ENCODE results near the gene THYN1. TPM values are rescaled to one million over a fixed set of nuclear protein-coding genes. Genes with fewer than 3 reads are reported as not detected.

THYN1 gene
- total RNA-seq, 1 donor from 2014 or later: 69.6 TPM

DNA sequence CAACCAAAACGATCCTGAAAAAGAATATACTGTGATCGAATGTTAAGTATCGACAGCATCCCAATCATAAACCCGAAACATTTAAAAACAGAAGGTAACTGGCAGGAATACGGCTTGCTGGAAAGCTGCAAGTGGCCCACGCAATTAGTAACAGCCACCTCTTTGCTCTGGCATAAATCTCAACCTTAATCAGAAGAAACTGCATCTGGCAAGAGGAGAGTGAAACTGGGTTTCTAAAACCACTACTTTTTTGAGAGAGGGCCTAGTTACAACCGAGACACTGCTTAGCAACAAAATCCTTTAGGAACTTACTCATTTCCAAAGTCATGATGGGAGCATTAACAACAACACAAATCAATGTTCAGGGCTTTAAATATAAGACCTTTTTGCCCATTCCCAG lies 37.3 kb downstream of the THYN1 start:
- Mint-ChIP-seq H3K4me1 (ENCODE audit: low read depth) (no peaks in the 10 kb centered on the region), H3K4me3 (ENCODE audit: low read depth) (no peak overlapping the region), H3K27ac (no peak overlapping the region), H3K9me3 (ENCODE audit: low read depth) (no peaks in the 10 kb centered on the region), H3K36me3 (ENCODE audit: insufficient read depth) (peaks cover 6% of the 10 kb centered on the region), H3K27me3 (no peaks in the 10 kb centered on the region)
- DNase-seq (ENCODE audit: low spot score, unreplicated experiment): no peak
- TF ChIP-seq, protein P1, sequence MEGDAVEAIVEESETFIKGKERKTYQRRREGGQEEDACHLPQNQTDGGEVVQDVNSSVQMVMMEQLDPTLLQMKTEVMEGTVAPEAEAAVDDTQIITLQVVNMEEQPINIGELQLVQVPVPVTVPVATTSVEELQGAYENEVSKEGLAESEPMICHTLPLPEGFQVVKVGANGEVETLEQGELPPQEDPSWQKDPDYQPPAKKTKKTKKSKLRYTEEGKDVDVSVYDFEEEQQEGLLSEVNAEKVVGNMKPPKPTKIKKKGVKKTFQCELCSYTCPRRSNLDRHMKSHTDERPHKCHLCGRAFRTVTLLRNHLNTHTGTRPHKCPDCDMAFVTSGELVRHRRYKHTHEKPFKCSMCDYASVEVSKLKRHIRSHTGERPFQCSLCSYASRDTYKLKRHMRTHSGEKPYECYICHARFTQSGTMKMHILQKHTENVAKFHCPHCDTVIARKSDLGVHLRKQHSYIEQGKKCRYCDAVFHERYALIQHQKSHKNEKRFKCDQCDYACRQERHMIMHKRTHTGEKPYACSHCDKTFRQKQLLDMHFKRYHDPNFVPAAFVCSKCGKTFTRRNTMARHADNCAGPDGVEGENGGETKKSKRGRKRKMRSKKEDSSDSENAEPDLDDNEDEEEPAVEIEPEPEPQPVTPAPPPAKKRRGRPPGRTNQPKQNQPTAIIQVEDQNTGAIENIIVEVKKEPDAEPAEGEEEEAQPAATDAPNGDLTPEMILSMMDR (IDR thresholded peaks at IDR 0.05; ENCODE audit: unreplicated experiment): no peak

DNA sequence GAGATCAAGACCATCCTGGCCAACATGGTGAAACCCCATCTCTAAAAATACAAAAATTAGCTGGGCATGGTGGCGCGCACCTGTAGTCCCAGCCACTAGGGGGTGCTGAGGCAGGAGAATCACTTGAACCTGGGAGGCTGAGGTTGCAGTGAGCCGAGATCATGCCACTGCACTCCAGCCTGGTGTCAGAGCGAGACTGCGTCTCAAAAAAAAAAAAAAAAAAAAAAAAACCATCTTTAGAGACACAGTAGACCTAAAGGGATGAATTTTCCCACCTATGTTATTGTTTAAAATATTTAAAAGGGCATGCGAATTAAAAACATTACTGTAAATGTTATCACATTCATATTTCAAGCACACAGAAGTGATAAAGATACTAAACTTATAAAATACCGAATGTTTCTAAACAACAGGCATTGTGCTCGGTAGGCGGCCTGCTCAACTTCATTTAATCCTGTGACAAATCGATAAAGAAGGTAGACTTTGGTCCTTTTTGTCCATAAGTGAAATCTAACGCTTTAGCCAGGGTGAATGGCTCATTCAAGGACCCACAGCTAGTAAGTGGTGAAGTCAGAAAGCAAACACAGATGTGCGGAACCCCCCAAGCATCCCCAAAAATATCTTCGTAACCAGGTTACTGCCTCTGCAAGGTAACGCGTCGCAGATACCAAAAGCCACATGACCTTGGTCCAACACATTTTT lies 45.5 kb downstream of the THYN1 start:
- peak; percentile 32 for DNase-seq (ENCODE audit: low spot score, unreplicated experiment)
- TF ChIP-seq, protein P1 (IDR thresholded peaks at IDR 0.05; ENCODE audit: unreplicated experiment): peak; percentile 80
- H3K9me3 Mint-ChIP-seq (ENCODE audit: low read depth): no peaks in the 10 kb centered on the region

DNA sequence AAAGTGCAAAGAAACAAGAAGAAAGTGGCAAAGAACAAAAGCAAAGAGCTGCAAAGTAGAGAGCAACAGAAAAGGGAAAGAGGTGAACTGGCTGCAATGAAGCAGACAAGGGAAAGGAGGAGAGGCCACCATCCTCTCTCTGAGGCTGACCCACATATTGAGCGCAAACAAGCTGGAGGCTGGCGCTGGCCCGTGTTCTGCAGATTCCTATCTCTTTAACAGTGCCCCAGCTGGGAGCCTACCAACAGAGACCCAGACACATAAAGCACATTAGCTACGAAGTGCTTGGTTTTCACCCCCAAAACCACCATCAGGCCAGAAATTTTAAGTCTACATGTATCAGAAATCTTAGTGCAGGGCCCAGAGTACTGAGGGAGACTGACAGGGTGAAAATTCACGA lies 47.0 kb downstream of the THYN1 start:
- no peak for DNase-seq (ENCODE audit: low spot score, unreplicated experiment)
- Mint-ChIP-seq H3K4me1 (ENCODE audit: low read depth) (no peaks in the 10 kb centered on the region), H3K27ac (no peak overlapping the region), H3K27me3 (no peaks in the 10 kb centered on the region), H3K9me3 (ENCODE audit: low read depth) (no peaks in the 10 kb centered on the region), H3K36me3 (ENCODE audit: insufficient read depth) (peaks cover 14% of the 10 kb centered on the region), H3K4me3 (ENCODE audit: low read depth) (no peak overlapping the region)
- TF ChIP-seq, protein P1 (IDR thresholded peaks at IDR 0.05; ENCODE audit: unreplicated experiment): no peak

More for the DNA sequence above, 45.5 kb downstream of the THYN1 start:
- H3K4me1 Mint-ChIP-seq (ENCODE audit: low read depth): no peaks in the 10 kb centered on the region
- no peak overlapping the region for H3K4me3 Mint-ChIP-seq (ENCODE audit: low read depth)
- H3K27me3 Mint-ChIP-seq: no peaks in the 10 kb centered on the region
- H3K27ac Mint-ChIP-seq: peak overlapping the region; percentile 33
- peaks cover 12% of the 10 kb centered on the region for H3K36me3 Mint-ChIP-seq (ENCODE audit: insufficient read depth)

DNA sequence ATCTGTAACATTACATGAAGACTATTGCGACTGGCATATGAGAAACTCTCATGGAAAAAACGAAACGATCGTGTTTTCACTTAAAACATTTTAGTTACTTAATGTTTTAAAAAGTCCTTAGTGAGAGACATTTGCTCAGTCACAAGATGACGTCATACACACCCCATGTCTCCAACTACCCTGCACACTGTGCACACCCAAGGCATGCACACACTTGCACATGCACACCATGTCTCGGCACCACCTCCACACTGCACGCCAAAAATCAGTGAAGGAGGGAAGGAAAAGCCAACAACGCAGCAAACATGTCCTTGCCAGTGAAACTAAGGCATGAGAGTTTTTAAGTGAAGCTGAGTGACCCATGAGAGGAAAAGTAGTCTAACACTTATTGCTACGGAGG lies 47.4 kb downstream of the THYN1 start:
- TF ChIP-seq, protein P1 (IDR thresholded peaks at IDR 0.05; ENCODE audit: unreplicated experiment): no peak
- H3K4me1 Mint-ChIP-seq (ENCODE audit: low read depth): no peaks in the 10 kb centered on the region
- H3K4me3 Mint-ChIP-seq (ENCODE audit: low read depth): no peak overlapping the region
- no peaks in the 10 kb centered on the region for H3K9me3 Mint-ChIP-seq (ENCODE audit: low read depth)
- H3K27ac Mint-ChIP-seq: no peak overlapping the region
- H3K36me3 Mint-ChIP-seq (ENCODE audit: insufficient read depth): peaks cover 15% of the 10 kb centered on the region
- no peak for DNase-seq (ENCODE audit: low spot score, unreplicated experiment)
- no peaks in the 10 kb centered on the region for H3K27me3 Mint-ChIP-seq

DNA sequence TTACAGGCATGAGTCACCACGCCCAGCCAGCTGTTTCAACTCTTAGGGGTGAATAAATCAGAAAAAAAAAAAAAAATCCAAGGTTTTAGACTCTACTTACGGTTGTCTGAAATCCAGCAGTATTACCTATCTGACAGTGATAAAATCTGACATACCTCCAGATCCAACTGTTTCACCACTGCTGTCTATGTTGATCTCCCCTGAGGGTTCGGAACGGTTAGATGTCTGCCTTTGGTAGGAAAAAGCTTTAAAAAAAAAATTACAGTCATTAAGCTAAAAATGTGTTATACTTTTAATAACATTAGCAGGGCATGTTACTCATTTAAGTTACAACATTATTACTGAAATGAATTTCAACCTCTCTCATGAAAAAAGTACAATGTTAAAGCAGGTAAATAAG lies 50.5 kb downstream of the THYN1 start:
- DNase-seq (ENCODE audit: low spot score, unreplicated experiment): no peak
- Mint-ChIP-seq H3K27ac (no peak overlapping the region), H3K4me1 (ENCODE audit: low read depth) (peaks cover 8% of the 10 kb centered on the region), H3K9me3 (ENCODE audit: low read depth) (no peaks in the 10 kb centered on the region), H3K36me3 (ENCODE audit: insufficient read depth) (peaks cover 28% of the 10 kb centered on the region), H3K4me3 (ENCODE audit: low read depth) (no peak overlapping the region), H3K27me3 (no peaks in the 10 kb centered on the region)
- TF ChIP-seq, protein P1 (IDR thresholded peaks at IDR 0.05; ENCODE audit: unreplicated experiment): no peak
